ENCODE data around the gene TBX2. TPM values are rescaled to one million over a fixed set of nuclear protein-coding genes. Genes with fewer than 3 reads are reported as not detected.
A peak's percentile ranks its signal among the peaks of the same experiment; 100 is the strongest.

The TBX2 gene
- total and polyA plus RNA-seq, 2 of the 13 experiments (the other 11 are each of a cell fraction or from before 2014, with no cell fraction given) = 2.8 to 15.3 TPM

DNA sequence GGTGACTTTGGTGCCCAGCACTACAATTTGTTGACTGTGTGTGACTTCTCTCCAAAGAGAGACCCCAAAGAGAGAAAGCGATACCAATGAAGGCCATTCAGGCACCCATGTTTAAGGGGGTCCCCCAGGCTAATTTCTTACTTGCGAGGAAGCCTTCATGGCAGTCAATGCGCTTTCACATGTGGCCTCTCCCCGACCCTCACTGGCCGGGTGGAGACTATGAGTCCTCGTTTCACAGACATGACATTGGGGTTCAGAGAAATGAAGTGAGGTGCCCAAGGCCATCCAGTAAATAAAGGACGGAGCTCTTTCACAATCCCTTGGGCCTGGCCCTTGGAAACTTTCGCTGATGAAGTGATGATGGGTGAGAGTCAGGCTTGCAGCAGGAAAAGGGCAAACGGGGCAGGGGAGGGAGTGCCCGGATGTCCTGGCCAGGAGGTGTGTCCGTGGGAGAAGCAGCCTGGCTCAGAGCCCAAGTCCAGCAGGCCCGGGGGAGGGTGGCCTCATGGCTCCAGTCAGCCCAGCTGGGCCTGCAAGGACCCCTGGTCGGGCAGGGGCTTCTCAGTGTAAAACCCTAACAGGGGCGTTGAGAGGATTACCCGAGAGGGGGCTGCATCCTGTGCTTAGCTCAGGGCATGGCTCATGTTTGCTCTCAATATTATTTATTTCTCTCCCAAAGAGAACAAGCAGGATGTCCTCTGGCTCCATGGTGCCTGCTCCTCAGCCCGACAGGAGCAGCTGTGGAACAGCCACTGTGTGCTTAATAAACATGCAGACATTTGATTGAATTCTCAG lies 14.7 kb downstream of the TBX2 start (continued):
- TF ChIP-seq, protein P1, sequence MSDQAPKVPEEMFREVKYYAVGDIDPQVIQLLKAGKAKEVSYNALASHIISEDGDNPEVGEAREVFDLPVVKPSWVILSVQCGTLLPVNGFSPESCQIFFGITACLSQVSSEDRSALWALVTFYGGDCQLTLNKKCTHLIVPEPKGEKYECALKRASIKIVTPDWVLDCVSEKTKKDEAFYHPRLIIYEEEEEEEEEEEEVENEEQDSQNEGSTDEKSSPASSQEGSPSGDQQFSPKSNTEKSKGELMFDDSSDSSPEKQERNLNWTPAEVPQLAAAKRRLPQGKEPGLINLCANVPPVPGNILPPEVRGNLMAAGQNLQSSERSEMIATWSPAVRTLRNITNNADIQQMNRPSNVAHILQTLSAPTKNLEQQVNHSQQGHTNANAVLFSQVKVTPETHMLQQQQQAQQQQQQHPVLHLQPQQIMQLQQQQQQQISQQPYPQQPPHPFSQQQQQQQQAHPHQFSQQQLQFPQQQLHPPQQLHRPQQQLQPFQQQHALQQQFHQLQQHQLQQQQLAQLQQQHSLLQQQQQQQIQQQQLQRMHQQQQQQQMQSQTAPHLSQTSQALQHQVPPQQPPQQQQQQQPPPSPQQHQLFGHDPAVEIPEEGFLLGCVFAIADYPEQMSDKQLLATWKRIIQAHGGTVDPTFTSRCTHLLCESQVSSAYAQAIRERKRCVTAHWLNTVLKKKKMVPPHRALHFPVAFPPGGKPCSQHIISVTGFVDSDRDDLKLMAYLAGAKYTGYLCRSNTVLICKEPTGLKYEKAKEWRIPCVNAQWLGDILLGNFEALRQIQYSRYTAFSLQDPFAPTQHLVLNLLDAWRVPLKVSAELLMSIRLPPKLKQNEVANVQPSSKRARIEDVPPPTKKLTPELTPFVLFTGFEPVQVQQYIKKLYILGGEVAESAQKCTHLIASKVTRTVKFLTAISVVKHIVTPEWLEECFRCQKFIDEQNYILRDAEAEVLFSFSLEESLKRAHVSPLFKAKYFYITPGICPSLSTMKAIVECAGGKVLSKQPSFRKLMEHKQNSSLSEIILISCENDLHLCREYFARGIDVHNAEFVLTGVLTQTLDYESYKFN (CRISPR knock-in tag; conservative IDR thresholded peaks at IDR 0.05) = peak; percentile 37; the same call in 1 of the 2 replicates
- 0 out of 2 replicates have a peak, but pooled peaks have one; percentile 11 for TF ChIP-seq KDM1A (CRISPR knock-in tag; IDR thresholded peaks at IDR 0.05)
- TF ChIP-seq, protein P2, sequence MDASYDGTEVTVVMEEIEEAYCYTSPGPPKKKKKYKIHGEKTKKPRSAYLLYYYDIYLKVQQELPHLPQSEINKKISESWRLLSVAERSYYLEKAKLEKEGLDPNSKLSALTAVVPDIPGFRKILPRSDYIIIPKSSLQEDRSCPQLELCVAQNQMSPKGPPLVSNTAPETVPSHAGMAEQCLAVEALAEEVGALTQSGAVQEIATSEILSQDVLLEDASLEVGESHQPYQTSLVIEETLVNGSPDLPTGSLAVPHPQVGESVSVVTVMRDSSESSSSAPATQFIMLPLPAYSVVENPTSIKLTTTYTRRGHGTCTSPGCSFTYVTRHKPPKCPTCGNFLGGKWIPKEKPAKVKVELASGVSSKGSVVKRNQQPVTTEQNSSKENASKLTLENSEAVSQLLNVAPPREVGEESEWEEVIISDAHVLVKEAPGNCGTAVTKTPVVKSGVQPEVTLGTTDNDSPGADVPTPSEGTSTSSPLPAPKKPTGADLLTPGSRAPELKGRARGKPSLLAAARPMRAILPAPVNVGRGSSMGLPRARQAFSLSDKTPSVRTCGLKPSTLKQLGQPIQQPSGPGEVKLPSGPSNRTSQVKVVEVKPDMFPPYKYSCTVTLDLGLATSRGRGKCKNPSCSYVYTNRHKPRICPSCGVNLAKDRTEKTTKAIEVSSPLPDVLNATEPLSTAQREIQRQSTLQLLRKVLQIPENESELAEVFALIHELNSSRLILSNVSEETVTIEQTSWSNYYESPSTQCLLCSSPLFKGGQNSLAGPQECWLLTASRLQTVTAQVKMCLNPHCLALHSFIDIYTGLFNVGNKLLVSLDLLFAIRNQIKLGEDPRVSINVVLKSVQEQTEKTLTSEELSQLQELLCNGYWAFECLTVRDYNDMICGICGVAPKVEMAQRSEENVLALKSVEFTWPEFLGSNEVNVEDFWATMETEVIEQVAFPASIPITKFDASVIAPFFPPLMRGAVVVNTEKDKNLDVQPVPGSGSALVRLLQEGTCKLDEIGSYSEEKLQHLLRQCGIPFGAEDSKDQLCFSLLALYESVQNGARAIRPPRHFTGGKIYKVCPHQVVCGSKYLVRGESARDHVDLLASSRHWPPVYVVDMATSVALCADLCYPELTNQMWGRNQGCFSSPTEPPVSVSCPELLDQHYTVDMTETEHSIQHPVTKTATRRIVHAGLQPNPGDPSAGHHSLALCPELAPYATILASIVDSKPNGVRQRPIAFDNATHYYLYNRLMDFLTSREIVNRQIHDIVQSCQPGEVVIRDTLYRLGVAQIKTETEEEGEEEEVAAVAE (CRISPR knock-in tag; IDR thresholded peaks at IDR 0.05; ENCODE audit: borderline replicate concordance) = 0 out of 2 replicates have a peak, but pooled peaks have one; percentile 21
- TF ChIP-seq SP5 (CRISPR knock-in tag; IDR thresholded peaks at IDR 0.05; ENCODE audit: borderline replicate concordance, low read depth) = peak; percentile 48
- TF ChIP-seq MED1 (CRISPR knock-in tag; IDR thresholded peaks at IDR 0.05) = peak; percentile 60
- TF ChIP-seq JARID2 (CRISPR knock-in tag; IDR thresholded peaks at IDR 0.05; ENCODE audit: insufficient replicate concordance) = no peak
- TF ChIP-seq CEBPG (CRISPR knock-in tag; IDR thresholded peaks at IDR 0.05) = peak; percentile 68
- no peak for TF ChIP-seq NR2F6 (IDR thresholded peaks at IDR 0.05)
- TF ChIP-seq NR2F6 (CRISPR knock-in tag; IDR thresholded peaks at IDR 0.05) = peak; percentile 19; the same call in 1 of the 2 replicates
- TF ChIP-seq ZNF350 (CRISPR knock-in tag; IDR thresholded peaks at IDR 0.05; ENCODE audit: borderline replicate concordance, low read depth) = peak; percentile 46; the same call in 1 of the 2 replicates
- TF ChIP-seq, protein P3, sequence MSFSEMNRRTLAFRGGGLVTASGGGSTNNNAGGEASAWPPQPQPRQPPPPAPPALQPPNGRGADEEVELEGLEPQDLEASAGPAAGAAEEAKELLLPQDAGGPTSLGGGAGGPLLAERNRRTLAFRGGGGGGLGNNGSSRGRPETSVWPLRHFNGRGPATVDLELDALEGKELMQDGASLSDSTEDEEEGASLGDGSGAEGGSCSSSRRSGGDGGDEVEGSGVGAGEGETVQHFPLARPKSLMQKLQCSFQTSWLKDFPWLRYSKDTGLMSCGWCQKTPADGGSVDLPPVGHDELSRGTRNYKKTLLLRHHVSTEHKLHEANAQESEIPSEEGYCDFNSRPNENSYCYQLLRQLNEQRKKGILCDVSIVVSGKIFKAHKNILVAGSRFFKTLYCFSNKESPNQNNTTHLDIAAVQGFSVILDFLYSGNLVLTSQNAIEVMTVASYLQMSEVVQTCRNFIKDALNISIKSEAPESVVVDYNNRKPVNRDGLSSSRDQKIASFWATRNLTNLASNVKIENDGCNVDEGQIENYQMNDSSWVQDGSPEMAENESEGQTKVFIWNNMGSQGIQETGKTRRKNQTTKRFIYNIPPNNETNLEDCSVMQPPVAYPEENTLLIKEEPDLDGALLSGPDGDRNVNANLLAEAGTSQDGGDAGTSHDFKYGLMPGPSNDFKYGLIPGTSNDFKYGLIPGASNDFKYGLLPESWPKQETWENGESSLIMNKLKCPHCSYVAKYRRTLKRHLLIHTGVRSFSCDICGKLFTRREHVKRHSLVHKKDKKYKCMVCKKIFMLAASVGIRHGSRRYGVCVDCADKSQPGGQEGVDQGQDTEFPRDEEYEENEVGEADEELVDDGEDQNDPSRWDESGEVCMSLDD (CRISPR knock-in tag; IDR thresholded peaks at IDR 0.05; ENCODE audit: borderline replicate concordance) = peak; percentile 88; the same call in 1 of the 2 replicates
- TF ChIP-seq ZNF3 (CRISPR knock-in tag; IDR thresholded peaks at IDR 0.05) = 0 out of 2 replicates have a peak, but pooled peaks have one; percentile 47
- TF ChIP-seq ATRX (CRISPR knock-in tag; IDR thresholded peaks at IDR 0.05; ENCODE audit: borderline replicate concordance) = no peak
- TF ChIP-seq, protein P4, sequence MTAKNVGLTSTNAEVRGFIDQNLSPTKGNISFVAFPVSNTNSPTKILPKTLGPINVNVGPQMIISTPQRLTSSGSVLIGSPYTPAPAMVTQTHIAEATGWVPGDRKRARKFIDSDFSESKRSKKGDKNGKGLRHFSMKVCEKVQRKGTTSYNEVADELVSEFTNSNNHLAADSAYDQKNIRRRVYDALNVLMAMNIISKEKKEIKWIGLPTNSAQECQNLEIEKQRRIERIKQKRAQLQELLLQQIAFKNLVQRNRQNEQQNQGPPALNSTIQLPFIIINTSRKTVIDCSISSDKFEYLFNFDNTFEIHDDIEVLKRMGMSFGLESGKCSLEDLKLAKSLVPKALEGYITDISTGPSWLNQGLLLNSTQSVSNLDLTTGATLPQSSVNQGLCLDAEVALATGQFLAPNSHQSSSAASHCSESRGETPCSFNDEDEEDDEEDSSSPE (CRISPR knock-in tag; IDR thresholded peaks at IDR 0.05) = 0 out of 2 replicates have a peak, but pooled peaks have one; percentile 27
- 0 out of 2 replicates have a peak, but pooled peaks have one; percentile 4 for TF ChIP-seq DMAP1 (CRISPR knock-in tag; IDR thresholded peaks at IDR 0.05)
